BLaER1 (cell line): ENCODE results near the gene CACNA2D3.

Experiments used
- H3K27ac ChIP-seq: shearing (Covaris generic); formaldehyde crosslinking; 2 replicates; pipeline ENCODE4 v1.8.1; 2022
- H3K27me3 ChIP-seq: shearing (Covaris generic); formaldehyde crosslinking; 2 replicates; pipeline ENCODE4 v1.8.1; 2022
- H3K36me3 ChIP-seq: shearing (Covaris generic); formaldehyde crosslinking; 2 replicates; pipeline ENCODE4 v1.8.1; 2022
- H3K4me1 ChIP-seq: shearing (Covaris generic); formaldehyde crosslinking; 2 replicates; pipeline ENCODE4 v1.8.1; 2022
- H3K4me2 ChIP-seq: shearing (Covaris generic); formaldehyde crosslinking; 2 replicates; pipeline ENCODE4 v1.8.1; 2022
- H3K4me3 ChIP-seq: shearing (Covaris generic); formaldehyde crosslinking; 2 replicates; pipeline ENCODE4 v1.8.1; 2022
- H3K9ac ChIP-seq: shearing (Covaris generic); formaldehyde crosslinking; 2 replicates; pipeline ENCODE4 v1.8.1; 2022
- H3K9me3 ChIP-seq: shearing (Covaris generic); formaldehyde crosslinking; 2 replicates; pipeline ENCODE4 v1.8.1; 2022
- H4K20me1 ChIP-seq: shearing (Covaris generic); formaldehyde crosslinking; 2 replicates; pipeline ENCODE4 v1.8.1; 2022
- Cebpa-rat ChIP-seq: shearing (Covaris generic); IDR thresholded peaks from 2 replicates; pipeline ENCODE4 v1.8.1; 2022

The CACNA2D3 gene

DNA sequence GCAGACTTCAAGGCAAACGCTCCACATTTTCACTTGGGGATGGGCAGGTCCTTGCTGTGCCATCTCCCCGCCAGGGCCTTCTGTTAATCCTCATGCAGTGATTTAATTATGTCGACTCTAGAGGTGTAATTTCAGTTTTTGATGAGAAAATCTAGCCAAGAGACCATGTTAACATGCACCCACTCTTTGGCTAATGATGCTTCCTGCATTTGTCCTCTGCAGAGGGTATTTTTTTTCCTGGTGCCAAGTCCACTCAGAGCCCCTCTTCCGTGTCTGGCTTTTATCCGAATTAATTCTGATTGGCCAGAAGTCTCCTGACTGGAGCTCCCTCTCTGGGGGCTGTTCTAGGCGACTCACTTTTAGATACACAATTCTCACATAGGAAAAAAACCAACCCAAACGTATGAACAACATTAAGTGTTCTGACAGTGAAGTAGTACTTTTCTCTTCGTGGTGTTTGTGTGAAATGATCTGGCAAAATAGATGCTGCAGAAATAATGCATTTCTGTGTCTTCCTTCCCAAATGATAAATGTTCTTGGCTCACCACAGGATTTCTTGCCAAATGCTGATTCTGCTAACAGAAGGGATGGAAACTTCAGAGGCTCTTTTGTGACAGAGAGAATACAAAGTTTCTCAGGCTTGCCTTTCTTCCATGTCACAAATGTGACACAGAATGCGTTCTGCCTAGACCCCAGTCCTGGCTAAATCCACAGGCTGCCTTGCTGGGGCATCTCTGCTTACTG is 190.0 kb downstream of the CACNA2D3 start:
- Histone ChIP-seq H3K4me3 (no peak overlapping the region), H3K4me1 (peaks cover 67% of the 10 kb centered on the region), H4K20me1 (no peaks in the 10 kb centered on the region), H3K36me3 (no peaks in the 10 kb centered on the region), H3K27me3 (no peaks in the 10 kb centered on the region), H3K9me3 (no peaks in the 10 kb centered on the region), H3K9ac (no peak overlapping the region), H3K27ac (no peak overlapping the region), H3K4me2 (no peak overlapping the region)
- TF ChIP-seq Cebpa-rat: no peak

DNA sequence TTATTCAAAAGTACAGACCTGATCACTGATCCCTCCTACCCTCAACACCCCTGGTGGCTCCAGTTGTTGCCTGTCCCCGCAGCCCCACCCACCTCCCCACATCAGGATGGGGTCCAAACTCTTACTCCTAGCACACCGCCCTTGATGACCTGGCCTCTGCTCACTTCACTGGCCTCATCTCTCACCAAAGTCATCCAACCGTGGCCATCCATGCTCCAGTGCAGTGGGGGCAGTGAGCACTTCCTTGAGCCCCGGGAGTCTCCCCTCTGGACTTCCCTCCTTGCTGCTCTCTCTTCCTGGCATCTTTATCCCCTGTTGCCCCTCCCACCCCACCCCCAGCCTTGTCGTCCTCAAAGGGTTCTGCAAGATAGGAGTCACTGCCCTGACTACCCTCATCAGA is 191.1 kb downstream of the CACNA2D3 start:
- no peak for TF ChIP-seq Cebpa-rat
- Histone ChIP-seq H3K36me3 (no peaks in the 10 kb centered on the region), H3K9ac (no peak overlapping the region), H3K9me3 (no peaks in the 10 kb centered on the region), H3K4me3 (no peak overlapping the region), H4K20me1 (no peaks in the 10 kb centered on the region), H3K4me2 (peak overlapping the region; percentile 27; the same call in 1 of the 2 replicates), H3K4me1 (peaks cover 67% of the 10 kb centered on the region), H3K27me3 (no peaks in the 10 kb centered on the region), H3K27ac (no peak overlapping the region)

DNA sequence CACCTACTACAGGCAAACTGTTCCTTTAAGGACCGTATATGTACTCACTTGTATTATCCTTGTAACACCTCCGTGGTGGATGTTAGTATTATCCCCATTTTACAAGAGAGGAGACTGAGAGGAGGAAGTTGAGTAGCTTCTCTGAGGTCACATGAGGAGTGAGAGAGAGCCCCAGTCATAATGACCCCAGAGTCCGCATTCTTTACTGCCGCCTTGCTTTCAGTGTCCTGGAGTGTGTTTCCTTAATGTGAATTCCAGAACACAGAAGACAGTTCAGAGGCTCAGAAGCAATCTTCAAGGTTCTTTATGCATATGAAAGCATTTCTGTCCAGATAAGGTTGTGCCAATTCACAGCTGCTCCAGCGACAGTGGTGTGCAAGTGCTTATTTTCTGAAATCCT is 199.2 kb downstream of the CACNA2D3 start:
- Histone ChIP-seq H3K36me3 (no peaks in the 10 kb centered on the region), H3K4me3 (no peak overlapping the region), H3K4me2 (no peak overlapping the region), H3K9ac (no peak overlapping the region), H4K20me1 (no peaks in the 10 kb centered on the region), H3K27me3 (no peaks in the 10 kb centered on the region), H3K4me1 (peaks cover 26% of the 10 kb centered on the region), H3K9me3 (no peaks in the 10 kb centered on the region), H3K27ac (no peak overlapping the region)
- no peak for TF ChIP-seq Cebpa-rat

DNA sequence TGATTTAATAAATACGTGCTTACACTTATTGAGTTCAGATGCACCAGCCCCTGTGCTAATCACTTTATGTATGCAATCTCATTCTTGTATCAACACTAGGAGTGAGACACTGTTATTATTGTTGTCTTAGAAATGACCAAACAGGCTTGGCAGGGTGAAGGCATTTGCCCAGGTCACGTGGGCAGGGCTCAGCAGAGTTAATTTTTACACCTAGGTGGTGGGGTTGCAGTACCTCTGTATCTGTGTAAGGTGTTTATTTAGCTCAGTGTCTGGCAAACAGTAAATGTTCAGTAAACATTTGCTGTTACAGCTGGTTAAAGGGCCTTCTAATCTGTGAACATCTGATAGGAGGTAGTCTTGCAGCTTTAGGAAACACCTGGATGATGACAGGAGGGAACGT is 200.0 kb downstream of the CACNA2D3 start:
- Histone ChIP-seq H3K27ac (no peak overlapping the region), H4K20me1 (no peaks in the 10 kb centered on the region), H3K9me3 (no peaks in the 10 kb centered on the region), H3K4me1 (peaks cover 34% of the 10 kb centered on the region), H3K9ac (no peak overlapping the region), H3K4me2 (peak overlapping the region; percentile 36), H3K36me3 (no peaks in the 10 kb centered on the region), H3K27me3 (no peaks in the 10 kb centered on the region), H3K4me3 (no peak overlapping the region)
- no peak for TF ChIP-seq Cebpa-rat

DNA sequence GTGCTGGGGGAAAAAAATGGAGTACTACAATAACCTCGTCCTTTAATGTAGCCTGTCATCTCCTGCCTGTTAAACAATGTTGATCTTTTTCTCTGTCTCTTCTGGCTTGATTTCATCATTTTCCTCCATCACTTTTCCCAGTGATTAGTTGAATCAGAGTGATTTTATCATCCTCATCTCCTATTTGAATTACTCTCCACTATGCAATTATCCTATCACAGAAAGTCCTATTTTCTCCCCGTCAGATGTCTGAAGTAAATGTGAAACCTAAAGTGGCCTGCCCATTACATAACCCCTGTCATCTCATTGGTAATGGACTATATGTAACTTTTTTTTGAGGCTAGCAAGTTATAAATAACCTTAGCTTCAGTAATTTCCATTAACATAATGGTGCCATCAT is 201.8 kb downstream of the CACNA2D3 start:
- Histone ChIP-seq H3K36me3 (no peaks in the 10 kb centered on the region), H4K20me1 (no peaks in the 10 kb centered on the region), H3K9ac (no peak overlapping the region), H3K9me3 (no peaks in the 10 kb centered on the region), H3K27me3 (no peaks in the 10 kb centered on the region), H3K4me1 (peaks cover 38% of the 10 kb centered on the region), H3K4me3 (no peak overlapping the region), H3K4me2 (no peak overlapping the region), H3K27ac (no peak overlapping the region)
- TF ChIP-seq Cebpa-rat: no peak

DNA sequence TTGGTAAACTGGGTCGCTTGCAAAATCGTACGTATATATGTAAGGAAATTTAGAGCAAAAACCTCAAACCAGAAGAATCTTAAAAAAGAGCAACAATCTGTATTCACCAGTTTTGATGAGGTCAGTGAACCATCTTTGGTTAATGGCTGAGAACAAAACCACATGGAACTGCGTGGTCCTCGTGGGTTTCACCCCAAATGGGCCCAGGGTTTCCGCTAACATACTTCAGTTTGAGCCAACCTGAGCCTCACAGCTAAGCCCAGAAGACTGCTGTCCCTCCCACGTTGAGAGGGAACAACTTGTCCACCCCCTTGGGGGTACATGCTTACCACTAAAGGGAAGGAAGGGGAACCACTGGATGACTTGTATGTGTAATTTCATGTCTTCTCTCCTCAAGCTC is 204.6 kb downstream of the CACNA2D3 start:
- Histone ChIP-seq H3K27ac (no peak overlapping the region), H3K9me3 (no peaks in the 10 kb centered on the region), H3K9ac (no peak overlapping the region), H3K27me3 (no peaks in the 10 kb centered on the region), H3K4me3 (no peak overlapping the region), H3K4me1 (peaks cover 26% of the 10 kb centered on the region), H4K20me1 (no peaks in the 10 kb centered on the region), H3K4me2 (peak overlapping the region; percentile 66), H3K36me3 (no peaks in the 10 kb centered on the region)
- TF ChIP-seq Cebpa-rat: no peak

DNA sequence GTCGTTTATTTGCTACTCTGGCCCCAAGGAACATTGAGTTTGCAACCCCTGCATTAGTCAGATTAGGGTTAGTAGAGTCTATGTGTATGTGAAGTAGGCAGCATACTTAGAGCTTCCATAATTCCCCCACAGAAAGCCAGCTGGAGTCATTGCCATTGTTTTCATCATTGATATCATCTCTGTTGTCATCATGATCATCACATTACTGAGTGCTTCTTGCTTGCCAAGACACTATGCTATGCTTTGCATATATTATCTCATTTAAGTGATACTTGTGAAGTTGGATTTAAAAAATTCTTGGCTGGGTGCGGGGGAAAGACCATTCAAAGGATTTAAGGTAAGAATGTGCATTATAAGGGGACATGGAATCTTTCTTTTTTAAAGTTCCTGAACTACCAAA is 209.0 kb downstream of the CACNA2D3 start:
- no peaks in the 10 kb centered on the region for H4K20me1 ChIP-seq
- H3K27me3 ChIP-seq: no peaks in the 10 kb centered on the region
- peaks cover 28% of the 10 kb centered on the region for H3K4me1 ChIP-seq
- H3K36me3 ChIP-seq: no peaks in the 10 kb centered on the region
- H3K9ac ChIP-seq: no peak overlapping the region
- no peaks in the 10 kb centered on the region for H3K9me3 ChIP-seq
- H3K4me2 ChIP-seq: no peak overlapping the region
- H3K27ac ChIP-seq: no peak overlapping the region
- H3K4me3 ChIP-seq: no peak overlapping the region
- no peak for TF ChIP-seq Cebpa-rat

DNA sequence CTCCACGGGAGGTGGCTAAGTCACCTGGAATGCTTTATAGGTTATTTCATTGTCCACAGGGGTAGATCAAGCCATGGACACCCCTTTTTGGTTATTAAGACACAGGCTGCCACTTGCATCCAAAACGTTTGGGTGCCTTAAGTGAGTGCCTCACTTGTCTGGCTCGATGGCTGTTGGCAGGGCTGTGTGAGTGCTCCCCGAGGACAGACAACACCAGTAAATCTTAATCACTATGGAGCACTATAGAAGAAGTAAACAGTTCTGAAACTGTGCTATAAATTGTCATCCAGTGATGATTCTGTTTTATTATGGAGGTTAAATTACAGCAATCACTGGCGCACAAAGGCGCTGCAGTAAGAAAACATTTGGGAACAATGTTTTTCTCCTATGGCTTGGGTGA is 215.5 kb downstream of the CACNA2D3 start:
- peaks cover 78% of the 10 kb centered on the region for H3K4me1 ChIP-seq
- H3K27me3 ChIP-seq: no peaks in the 10 kb centered on the region
- no peak overlapping the region for H3K4me3 ChIP-seq
- H3K36me3 ChIP-seq: no peaks in the 10 kb centered on the region
- H3K4me2 ChIP-seq: peak overlapping the region; percentile 68
- peak overlapping the region; percentile 6; the same call in 1 of the 2 replicates for H3K9ac ChIP-seq
- peak overlapping the region; percentile 25; the same call in 1 of the 2 replicates for H3K27ac ChIP-seq
- TF ChIP-seq Cebpa-rat: no peak
- H3K9me3 ChIP-seq: no peaks in the 10 kb centered on the region
- H4K20me1 ChIP-seq: no peaks in the 10 kb centered on the region

DNA sequence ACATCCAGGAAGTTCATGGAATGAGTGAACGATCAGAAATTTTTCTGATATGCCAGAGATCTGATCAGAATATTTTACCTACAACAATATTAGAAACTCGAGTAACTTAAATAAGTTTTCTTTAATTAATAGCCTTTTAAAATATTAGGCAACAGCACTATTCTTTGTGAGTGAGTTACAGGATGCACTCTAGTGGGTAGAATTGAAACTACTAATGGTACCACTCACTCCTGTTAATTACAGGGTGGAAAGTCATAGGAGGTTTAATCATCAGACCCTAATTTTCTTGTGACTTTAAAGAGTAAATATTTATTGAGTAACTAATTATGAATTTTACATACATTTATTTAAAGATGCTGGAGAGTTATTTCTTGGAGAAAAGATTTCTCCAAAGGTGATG is 217.3 kb downstream of the CACNA2D3 start:
- Histone ChIP-seq H4K20me1 (no peaks in the 10 kb centered on the region), H3K4me3 (no peak overlapping the region), H3K4me2 (peak overlapping the region; percentile 68; the same call in 1 of the 2 replicates), H3K27ac (no peak overlapping the region), H3K9ac (no peak overlapping the region), H3K9me3 (no peaks in the 10 kb centered on the region), H3K4me1 (peaks cover 95% of the 10 kb centered on the region), H3K36me3 (no peaks in the 10 kb centered on the region), H3K27me3 (no peaks in the 10 kb centered on the region)
- TF ChIP-seq Cebpa-rat: no peak

DNA sequence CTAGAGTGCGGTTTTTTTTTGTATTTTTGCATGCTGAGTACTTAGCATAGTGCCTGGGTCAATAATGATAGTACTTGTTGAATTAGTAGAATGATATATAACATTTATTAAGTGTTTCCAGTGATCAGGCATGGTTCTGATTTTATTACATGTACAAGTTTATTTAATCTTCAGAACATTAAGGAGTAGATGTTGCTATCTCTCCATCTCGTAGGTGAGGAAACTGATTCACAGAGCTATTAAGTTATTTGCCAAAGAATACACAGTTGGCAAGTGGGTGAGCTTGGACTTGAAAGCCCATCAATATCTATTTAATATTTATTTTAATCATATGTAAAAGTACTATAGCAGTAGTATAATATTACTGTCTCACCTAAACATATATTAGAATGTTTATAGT is 219.5 kb downstream of the CACNA2D3 start:
- no peak overlapping the region for H3K4me3 ChIP-seq
- no peaks in the 10 kb centered on the region for H3K9me3 ChIP-seq
- no peaks in the 10 kb centered on the region for H3K36me3 ChIP-seq
- H3K9ac ChIP-seq: no peak overlapping the region
- peak overlapping the region; percentile 73 for H3K4me2 ChIP-seq
- H4K20me1 ChIP-seq: no peaks in the 10 kb centered on the region
- H3K27ac ChIP-seq: peak overlapping the region; percentile 33; the same call in 1 of the 2 replicates
- H3K4me1 ChIP-seq: peaks cover 82% of the 10 kb centered on the region
- H3K27me3 ChIP-seq: no peaks in the 10 kb centered on the region
- no peak for TF ChIP-seq Cebpa-rat
